Lung (tissue), 12 donors: ENCODE measurements around the gene MYO18B. TPM values are rescaled to one million over a fixed set of nuclear protein-coding genes. Genes with fewer than 3 reads are reported as not detected.

Source experiments
- ATAC-seq: fragments of 200-7000 bp; cut with Tn5 transposase; one replicate; pipeline ENCODE4 v1.9.1; 2020; ENCODE audit warnings: moderate number of reproducible peaks; ENCODE audit not compliant: insufficient read depth, low FRiP score
- DNase-seq, 3 donors: peaks; one replicate each; pipeline ENCODE4 v3.0.0-alpha.2; 2013 to 2017
- H3K27ac ChIP-seq, 2 donors: one replicate each; pipeline ENCODE4 v1.5.1; 2013; ENCODE audit warnings: mild to moderate bottlenecking in 2 of 2, moderate library complexity in 2 of 2, control low read depth in 1 of 2, inconsistent platforms in 1 of 2, low read depth in 1 of 2, low read length in 1 of 2
- H3K27me3 ChIP-seq, 3 donors: one replicate each; pipeline ENCODE4 v1.5.1; 2013; ENCODE audit warnings: low read length in 2 of 3; ENCODE audit not compliant: control insufficient read depth in 3 of 3, insufficient read depth in 3 of 3
- H3K36me3 ChIP-seq, 4 donors: one replicate each; pipeline ENCODE4 v1.5.1; 2013; ENCODE audit warnings: low read length in 4 of 4, mild to moderate bottlenecking in 1 of 4, moderate library complexity in 1 of 4; ENCODE audit not compliant: control insufficient read depth in 4 of 4, insufficient read depth in 4 of 4
- H3K4me1 ChIP-seq, 5 donors: one replicate each; pipeline ENCODE4 v1.5.1; 2013; ENCODE audit warnings: low read length in 5 of 5, mild to moderate bottlenecking in 2 of 5, moderate library complexity in 1 of 5; ENCODE audit not compliant: control insufficient read depth in 5 of 5, insufficient read depth in 5 of 5
- H3K4me3 ChIP-seq: one replicate; pipeline ENCODE4 v1.5.1; 2013; ENCODE audit warnings: mild to moderate bottlenecking, control low read depth, moderate library complexity
- H3K9ac ChIP-seq, 2 donors: one replicate each; pipeline ENCODE4 v1.5.1; 2013; ENCODE audit warnings: low read length in 2 of 2, control low read depth in 1 of 2; ENCODE audit not compliant: insufficient read depth in 1 of 2
- H3K9me3 ChIP-seq, 4 donors: one replicate each; pipeline ENCODE4 v1.5.1; 2013; ENCODE audit warnings: low read length in 3 of 4, mild to moderate bottlenecking in 1 of 4, moderate library complexity in 1 of 4; ENCODE audit not compliant: control insufficient read depth in 4 of 4, insufficient read depth in 3 of 4
- CTCF ChIP-seq: IDR thresholded peaks from 2 replicates; pipeline ENCODE4 v1.5.1; 2012; ENCODE audit warnings: mild to moderate bottlenecking; ENCODE audit errors: control extremely low read depth, extremely low read depth
- WGBS, 2 donors: extraction: QIAGEN DNeasy Blood & Tissue Kit; methylation state at CpG; one replicate each; pipeline ENCODE4 v1.1.7; 2013; 5-methylcytosine and 5-hydroxymethylcytosine counted together
- polyA plus RNA-seq, 2 donors: library from polyadenylated mRNA; stranded (reverse); fragments of 200-250 nt; gene quantifications; one replicate each; pipeline ENCODE4 v1.2.1, GENCODE V29; 2013
- total RNA-seq, 2 donors: library from RNA; depleted of rRNA in 1 of 2; stranded (reverse); fragments of >200 nt in 1 of 2; gene quantifications; one replicate each; pipeline ENCODE4 v1.2.1, GENCODE V29; 2014 to 2021
- donor health status: control.
- donor health status: control.
- donor health status: Bipolar disorder and iron deficiency.
- donor health status: healthy.
- donor health status: DM: yes; HTN: yes; CAD: no.

The MYO18B gene
- total and polyA plus RNA-seq, 4 donors: 0.02 to 0.71 (median 0.07) TPM

- DNase-seq (no peak), ATAC-seq (no peak)
- TF ChIP-seq CTCF: no peak
- 80 to 92% methylated on average over 2 of the region's 2 CpGs for WGBS, 2 donors
- Histone ChIP-seq H3K27me3 (peaks cover 0 to 3% (median 0%) of the 10 kb centered on the region in 3 donors), H3K4me1 (no peaks in the 10 kb centered on the region), H3K27ac (no peak overlapping the region), H3K36me3 (peaks cover 0 to 3% (median 0%) of the 10 kb centered on the region in 4 donors), H3K9me3 (peaks cover 0 to 12% (median 0%) of the 10 kb centered on the region in 4 donors), H3K4me3 (no peak overlapping the region), H3K9ac (no peak overlapping the region)
Observed at GRCh38 chr22:26021516-26021915, 279.5 kb downstream of the MYO18B start.

- Histone ChIP-seq H3K36me3 (no peaks in the 10 kb centered on the region), H3K9ac (no peak overlapping the region), H3K9me3 (peaks cover 0 to 12% (median 0%) of the 10 kb centered on the region in 4 donors), H3K4me3 (no peak overlapping the region), H3K27me3 (peaks cover 0 to 3% (median 0%) of the 10 kb centered on the region in 3 donors), H3K4me1 (no peaks in the 10 kb centered on the region), H3K27ac (no peak overlapping the region)
- 68 to 73% methylated on average over 9 of the region's 9 CpGs for WGBS, 2 donors
- DNase-seq (no peak), ATAC-seq (no peak)
- no peak for TF ChIP-seq CTCF
Observed at GRCh38 chr22:26023104-26023775, 281.3 kb downstream of the MYO18B start.

GRCh38 chr22:26025626-26026025, 283.6 kb downstream of the MYO18B start:
- Histone ChIP-seq H3K9ac (no peak overlapping the region), H3K9me3 (peaks cover 0 to 11% (median 0%) of the 10 kb centered on the region in 4 donors), H3K36me3 (peaks cover 0 to 1% (median 0%) of the 10 kb centered on the region in 4 donors), H3K4me3 (no peak overlapping the region), H3K4me1 (no peaks in the 10 kb centered on the region), H3K27me3 (peaks cover 0 to 3% (median 0%) of the 10 kb centered on the region in 3 donors), H3K27ac (no peak overlapping the region)
- TF ChIP-seq CTCF: no peak
- ATAC-seq: no peak
- no peak for DNase-seq
- 77 to 83% methylated on average over 6 of the region's 6 CpGs for WGBS, 2 donors

GRCh38 chr22:26027341-26027740, 285.4 kb downstream of the MYO18B start:
- no peak for TF ChIP-seq CTCF
- Histone ChIP-seq H3K9ac (no peak overlapping the region), H3K9me3 (peaks cover 0 to 11% (median 0%) of the 10 kb centered on the region in 4 donors), H3K36me3 (peaks cover 0 to 7% (median 0%) of the 10 kb centered on the region in 4 donors), H3K4me3 (no peak overlapping the region), H3K4me1 (no peaks in the 10 kb centered on the region), H3K27me3 (peaks cover 0 to 3% (median 0%) of the 10 kb centered on the region in 3 donors), H3K27ac (no peak overlapping the region)
- 91 to 93% methylated on average over 23 of the region's 23 CpGs for WGBS, 2 donors
- DNase-seq (no peak), ATAC-seq (no peak)
